Stimulated activated CD8-positive, alpha-beta memory T cell treated with anti-CD3 and anti-CD28 coated beads, Interleukin-12 subunit alpha, Interleukin-12 subunit beta, amount 100 ng/mL, for 1 hour (primary cell): ENCODE data around the gene MCC.

ENCODE experiments used
- DNase-seq: peaks from one replicate; pipeline ENCODE4 v3.0.0-alpha.2; 2020; ENCODE audit warnings: low read depth

Gene MCC

DNA sequence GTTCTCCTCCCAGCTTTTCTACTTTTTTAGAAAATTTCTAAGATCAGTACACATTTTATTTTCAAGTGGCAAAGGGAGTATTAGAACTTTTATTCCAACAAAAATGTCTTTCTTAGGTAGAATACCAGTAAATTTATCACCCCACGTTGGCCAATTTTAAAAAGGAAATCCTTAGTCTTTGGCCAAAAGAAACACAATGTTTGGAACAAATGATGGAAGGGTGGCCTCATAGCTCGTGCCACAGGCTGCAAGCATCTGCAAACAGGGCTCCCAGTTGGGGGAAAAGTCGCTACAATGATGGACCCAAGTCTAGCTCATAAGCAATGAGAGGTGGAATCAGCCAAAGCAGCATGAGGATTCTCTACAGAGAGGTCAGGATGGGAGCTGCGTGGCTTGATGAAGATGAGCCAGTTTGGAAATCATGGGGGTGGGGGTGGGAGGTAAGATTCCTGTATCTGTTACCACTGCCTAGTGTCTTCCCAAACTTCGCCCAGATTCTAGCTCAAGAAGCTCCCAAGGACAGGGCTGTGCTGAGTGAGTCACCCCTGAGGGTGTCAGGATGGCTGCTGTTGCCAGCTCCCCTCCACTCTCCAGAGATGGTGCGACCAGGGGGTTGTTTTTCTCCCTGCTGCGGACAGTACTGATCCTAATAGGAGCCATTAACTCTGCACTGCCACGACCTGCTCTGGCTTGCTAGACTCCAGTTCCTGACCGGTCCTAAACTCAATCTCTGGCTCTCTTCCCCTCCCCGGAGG lies 436.0 kb downstream of the MCC start:
- no peak for DNase-seq

DNA sequence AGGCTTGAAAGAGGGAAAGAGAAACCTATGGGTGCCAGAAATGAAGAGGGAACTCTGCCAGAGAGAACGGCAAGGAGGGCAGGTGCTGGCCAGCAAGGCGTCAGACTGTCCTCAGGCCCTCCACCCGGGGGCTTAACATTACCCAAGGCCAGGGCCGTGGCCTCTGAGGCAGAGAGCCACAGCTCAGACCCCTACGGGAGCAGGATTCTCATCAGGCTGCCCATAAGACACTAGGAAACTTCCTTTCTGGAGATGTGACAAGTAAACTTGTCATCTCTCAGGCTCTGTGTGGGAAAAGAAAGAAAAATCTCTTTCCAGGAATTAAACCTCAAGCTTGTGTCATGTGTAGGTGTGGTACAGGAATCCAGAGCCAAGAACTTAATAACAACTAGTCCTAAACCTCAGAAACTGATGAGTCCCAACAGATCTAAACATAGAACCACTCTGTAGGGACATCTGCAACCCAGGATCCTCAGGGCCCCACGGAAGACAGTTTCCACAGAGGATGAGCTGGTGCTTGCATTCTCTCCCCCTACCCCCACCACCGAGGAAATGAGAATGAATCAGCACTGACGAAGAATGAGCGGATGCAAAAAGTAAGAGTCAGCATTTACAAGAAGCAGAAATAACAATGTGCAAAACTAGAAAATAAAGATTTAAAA lies 437.4 kb downstream of the MCC start:
- no peak for DNase-seq

DNA sequence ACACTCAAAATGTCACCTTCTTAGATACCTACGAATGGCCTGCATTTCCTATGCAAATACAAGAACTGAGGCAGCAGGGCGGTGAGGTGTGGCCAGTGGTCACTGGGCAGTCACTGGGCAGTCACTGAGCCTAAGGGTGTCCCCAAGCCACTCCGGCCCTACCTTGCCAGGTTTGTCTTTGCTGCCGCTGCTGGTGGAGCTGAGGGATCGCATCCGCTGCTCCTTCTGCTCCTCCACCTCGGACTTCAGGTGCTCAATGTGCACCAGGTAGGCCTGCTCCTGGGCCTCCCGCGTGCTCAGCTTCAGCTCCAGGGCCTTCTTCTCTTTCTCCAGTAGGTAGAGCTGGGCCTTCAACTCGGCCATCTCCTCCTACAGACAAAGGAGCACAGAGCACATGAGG lies 439.3 kb downstream of the MCC start:
- no peak for DNase-seq

- DNase-seq = no peak
Observed at GRCh38 chr5:113047733-113048652, 440.3 kb downstream of the MCC start.

DNA sequence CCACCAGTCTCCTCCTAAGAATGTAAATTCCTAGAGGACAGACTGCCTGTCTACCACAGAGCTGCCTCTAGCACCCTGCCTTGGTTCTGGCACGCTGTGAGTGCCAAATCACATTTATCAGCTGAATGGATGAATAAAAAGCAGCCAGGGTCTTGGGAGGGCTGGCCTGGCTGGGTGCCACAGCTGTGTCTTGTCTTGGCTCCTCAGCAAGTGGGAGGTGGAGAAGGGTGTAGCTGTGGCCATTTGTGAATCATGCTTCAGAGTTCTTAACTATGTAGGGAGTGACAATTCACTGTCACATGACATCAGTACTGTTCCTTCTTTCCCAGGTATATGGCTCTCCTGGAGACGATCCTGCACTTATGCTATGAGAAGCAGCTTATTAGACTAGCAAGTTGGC lies 441.0 kb downstream of the MCC start:
- DNase-seq = no peak

- no peak for DNase-seq
Observed at GRCh38 chr5:113044776-113045465, 443.3 kb downstream of the MCC start.

DNA sequence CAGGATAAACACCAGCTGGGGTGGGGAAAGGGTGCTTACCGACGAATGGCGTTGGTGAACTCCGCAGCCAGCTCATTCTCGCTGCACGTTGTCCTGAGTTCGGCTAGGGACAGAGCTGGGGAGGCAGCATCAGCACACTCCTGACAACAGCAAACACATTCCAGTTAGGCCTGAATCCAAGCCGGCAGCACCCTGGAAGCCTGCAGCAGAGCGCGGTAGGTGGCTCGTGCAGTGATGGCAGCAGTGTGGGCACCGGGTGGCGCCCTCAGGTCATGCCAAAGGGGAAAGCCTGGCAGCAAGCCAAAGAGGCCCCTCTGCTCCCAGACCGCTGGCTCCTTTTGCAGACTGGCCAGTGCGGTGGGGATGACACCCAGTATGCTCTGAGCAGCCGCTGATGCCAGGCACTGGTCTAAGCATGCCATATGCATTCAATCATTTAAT lies 444.7 kb downstream of the MCC start:
- DNase-seq = no peak

DNA sequence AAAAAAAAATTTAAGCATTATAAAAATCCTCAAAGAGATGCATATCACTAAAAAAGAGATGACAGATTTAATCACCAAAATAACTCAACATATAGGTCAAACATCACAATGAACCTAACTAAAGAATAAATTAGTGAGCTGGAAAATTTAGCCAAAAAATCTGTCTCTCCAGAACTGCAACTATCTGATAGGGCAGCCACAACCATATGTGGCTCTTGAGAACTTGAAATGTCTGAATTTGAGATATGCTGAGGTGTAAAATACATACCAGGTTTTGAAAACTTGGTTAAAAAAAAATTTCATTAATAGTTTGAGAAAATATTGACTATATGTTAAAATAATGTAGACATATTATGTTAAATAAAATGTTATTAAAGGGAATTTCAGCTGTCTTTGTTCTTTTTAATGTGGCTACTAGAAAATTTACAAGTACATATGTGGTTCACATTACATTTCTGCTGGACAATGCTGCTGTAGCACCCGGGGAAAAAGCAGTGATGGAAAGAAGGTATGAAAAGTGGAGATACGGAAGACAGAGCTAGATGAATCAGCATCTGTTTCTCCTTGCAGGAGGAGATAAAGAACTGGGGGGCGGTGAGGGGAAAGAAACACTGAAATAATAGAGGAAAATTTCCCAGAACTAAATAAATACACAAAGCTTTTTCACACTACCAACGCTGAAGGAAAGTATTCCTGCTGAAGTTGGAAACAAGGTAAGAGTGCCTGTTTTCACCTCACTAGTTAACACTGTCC lies 445.6 kb downstream of the MCC start:
- no peak for DNase-seq

- DNase-seq = no peak
Observed at GRCh38 chr5:113040672-113041260, 447.5 kb downstream of the MCC start.

- DNase-seq = no peak
Observed at GRCh38 chr5:113039934-113040285, 448.3 kb downstream of the MCC start.

DNA sequence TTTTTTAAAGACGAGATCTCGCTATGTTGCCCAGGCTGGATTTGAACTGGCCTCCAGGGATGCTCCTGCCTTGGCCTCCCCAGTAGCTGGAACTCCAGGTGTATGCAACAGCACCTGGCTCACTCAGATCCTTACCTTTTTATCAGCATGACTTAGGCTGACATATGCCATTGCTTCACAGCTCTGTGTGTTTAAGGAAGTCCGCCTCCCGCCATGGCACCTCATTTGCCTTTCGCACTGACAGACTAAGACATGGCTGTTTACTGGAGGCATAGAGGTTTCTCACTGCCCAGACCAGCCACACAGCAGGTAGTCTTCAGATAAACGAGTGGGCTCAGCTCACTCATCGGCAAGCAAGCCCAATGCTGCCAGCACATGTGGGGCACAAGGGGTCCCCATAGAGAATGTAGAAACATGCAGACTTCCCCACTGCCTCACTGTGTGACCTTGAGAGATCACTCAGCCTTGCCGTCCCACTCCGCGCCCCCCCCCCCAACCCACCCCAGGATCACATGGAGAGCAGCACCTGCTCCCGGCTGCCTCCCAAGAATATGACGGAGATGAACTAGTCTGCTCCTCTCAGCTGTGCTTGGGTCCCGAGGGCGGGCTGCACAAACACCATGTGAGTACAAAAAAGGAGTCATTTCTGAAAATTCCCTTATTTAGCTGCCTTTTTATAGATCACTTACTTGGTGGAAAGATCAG lies 448.9 kb downstream of the MCC start:
- no peak for DNase-seq

DNA sequence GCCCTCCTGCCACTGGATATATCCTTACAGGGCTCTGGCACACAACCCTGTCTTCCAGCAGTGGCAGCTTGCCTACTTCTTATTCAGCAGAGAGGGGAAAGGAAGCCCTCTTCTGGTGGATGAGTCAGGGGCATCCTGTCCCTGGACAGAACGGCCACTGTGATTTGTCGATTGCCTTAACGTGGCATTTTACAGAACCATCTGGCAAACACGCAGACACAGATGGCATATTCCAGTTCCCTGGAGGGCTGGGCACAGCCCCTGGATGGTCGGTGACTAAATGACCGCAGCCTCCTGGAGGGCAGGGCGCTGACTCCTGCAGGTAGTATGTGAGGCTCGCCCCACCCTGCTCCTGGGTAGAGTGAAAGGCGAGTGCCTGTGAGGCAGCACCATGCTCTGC lies 449.5 kb downstream of the MCC start:
- no peak for DNase-seq

GRCh38 chr5:113038136-113038535 lies 450.1 kb downstream of the MCC start:
- DNase-seq = no peak

- no peak for DNase-seq
Observed at GRCh38 chr5:113036826-113037225, 451.4 kb downstream of the MCC start.

DNA sequence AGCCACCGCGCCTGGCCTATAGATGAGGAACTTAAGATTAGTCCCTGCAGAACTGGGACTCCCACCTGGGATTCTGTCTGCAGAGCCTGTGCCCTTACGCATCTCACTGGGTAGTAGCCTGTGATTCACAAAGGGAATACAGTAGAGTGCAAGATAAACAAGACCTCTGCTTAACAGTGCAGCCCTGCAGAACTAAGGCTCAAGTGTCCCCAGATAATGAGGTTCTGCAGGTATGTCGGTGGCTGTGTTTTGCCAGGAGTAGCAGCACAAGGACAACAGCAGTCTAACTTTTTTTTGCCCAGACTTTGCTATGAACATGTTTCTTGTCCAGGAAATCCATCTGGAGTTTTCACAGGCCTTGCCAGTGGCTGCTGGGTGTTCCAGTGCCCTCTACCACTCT lies 451.9 kb downstream of the MCC start:
- no peak for DNase-seq

DNA sequence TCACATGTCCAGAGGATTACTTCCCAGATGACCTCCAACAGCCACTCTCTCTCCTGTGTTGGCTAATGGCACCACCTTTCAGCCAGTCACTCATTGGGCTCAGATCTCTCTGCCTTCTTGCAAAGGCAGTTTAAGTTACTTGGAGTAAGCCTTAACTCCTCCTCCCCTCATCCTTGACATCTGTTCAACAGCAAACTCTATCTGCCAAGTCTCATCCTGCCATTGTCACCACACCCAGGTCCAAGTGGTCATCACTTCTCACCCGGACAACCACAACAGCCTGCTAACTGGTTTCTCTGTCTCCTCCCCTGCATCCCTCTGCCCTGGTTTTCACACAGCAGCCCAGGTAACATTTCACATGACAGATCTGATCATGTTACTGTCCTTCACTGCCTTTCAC lies 453.2 kb downstream of the MCC start:
- no peak for DNase-seq

- DNase-seq = no peak
Observed at GRCh38 chr5:113034182-113034773, 454.0 kb downstream of the MCC start.

GRCh38 chr5:113031557-113031956 lies 456.7 kb downstream of the MCC start:
- no peak for DNase-seq

DNA sequence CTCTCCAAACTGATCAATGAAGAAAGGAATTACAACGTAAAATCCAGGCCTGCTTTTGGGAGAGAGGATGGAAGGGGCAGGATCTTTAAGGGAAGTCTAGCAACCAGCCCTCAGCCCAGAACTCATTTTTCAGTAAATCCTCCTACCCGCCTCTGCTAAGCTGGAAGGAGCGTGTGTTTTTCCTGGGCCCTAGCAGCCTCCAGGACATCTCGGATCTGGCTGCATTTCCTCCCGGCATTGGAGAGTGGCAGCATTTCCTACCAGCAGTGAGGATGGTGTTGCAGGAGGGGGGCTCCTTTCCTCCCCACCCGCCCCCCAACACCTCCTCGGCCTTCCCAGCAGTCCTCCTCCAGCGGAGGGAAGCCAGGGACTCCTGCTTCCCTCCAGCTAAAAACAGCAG lies 457.1 kb downstream of the MCC start:
- no peak for DNase-seq

DNA sequence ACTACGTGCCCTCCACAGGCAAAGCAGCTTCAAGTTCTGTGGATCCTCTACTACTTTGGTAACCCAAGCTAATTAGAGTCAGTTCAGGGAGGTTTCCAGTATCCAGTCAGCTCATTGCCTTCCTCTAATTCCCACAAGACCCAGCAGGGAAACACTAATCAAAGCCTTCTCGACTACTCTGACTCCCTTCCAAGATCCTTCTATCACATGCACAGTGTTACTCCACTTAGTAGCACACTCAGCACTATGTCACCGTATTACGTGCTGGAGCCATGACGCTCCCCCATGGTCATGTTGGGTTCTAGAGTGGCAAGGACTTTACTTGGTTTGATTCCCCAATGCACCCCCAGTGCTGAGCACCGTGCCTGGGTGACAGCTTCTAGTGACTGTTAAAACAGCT lies 458.6 kb downstream of the MCC start:
- no peak for DNase-seq
